Measurements from ENCODE around the gene CHRND.

The CHRND gene

GRCh38 chr2:232490221-232491138 is 35.5 kb upstream of the CHRND start:
- TF ChIP-seq CEBPB (IDR thresholded peaks at IDR 0.05) (no peak), RAD21 (IDR thresholded peaks at IDR 0.05; ENCODE audit: low read depth) (no peak), YY1 (IDR thresholded peaks at IDR 0.05; ENCODE audit: low read depth) (no peak), NFIC (IDR thresholded peaks at IDR 0.05) (no peak), REST (IDR thresholded peaks at IDR 0.05; ENCODE audit: low read depth) (no peak), USF1 (IDR thresholded peaks at IDR 0.05) (no peak), TAF1 (IDR thresholded peaks at IDR 0.05; ENCODE audit: low read depth) (no peak), TEAD4 (IDR thresholded peaks at IDR 0.05) (no peak), CREB1 (IDR thresholded peaks at IDR 0.05; ENCODE audit: low read depth) (no peak), MAX (IDR thresholded peaks at IDR 0.05) (no peak)

GRCh38 chr2:232491139-232491780 is 34.7 kb upstream of the CHRND start:
- no peak for TF ChIP-seq REST (IDR thresholded peaks at IDR 0.05; ENCODE audit: low read depth)
- TF ChIP-seq RAD21 (IDR thresholded peaks at IDR 0.05; ENCODE audit: low read depth), result no peak
- TF ChIP-seq ZBTB7A (IDR thresholded peaks at IDR 0.05; ENCODE audit: low read depth), result no peak
- no peak for TF ChIP-seq CEBPB (IDR thresholded peaks at IDR 0.05)

- peak; percentile 30; the same call in 1 of the 2 replicates for TF ChIP-seq MAX (IDR thresholded peaks at IDR 0.05)
- peak; percentile 73; the same call in 1 of the 2 replicates for TF ChIP-seq NFIC (IDR thresholded peaks at IDR 0.05)
- no peak for TF ChIP-seq EP300 (IDR thresholded peaks at IDR 0.05; ENCODE audit: borderline replicate concordance)
- peak; percentile 41; the same call in 1 of the 2 replicates for TF ChIP-seq TCF12 (IDR thresholded peaks at IDR 0.05; ENCODE audit: low read depth)
Observed at GRCh38 chr2:232492236-232492848, 33.6 kb upstream of the CHRND start.

- no peak for TF ChIP-seq USF1 (IDR thresholded peaks at IDR 0.05)
- no peak for TF ChIP-seq TEAD4 (IDR thresholded peaks at IDR 0.05)
- no peak for TF ChIP-seq EGR1 (IDR thresholded peaks at IDR 0.05)
- no peak for TF ChIP-seq TCF12 (IDR thresholded peaks at IDR 0.05; ENCODE audit: low read depth)
- no peak for TF ChIP-seq YY1 (IDR thresholded peaks at IDR 0.05; ENCODE audit: low read depth)
- TF ChIP-seq NFIC (IDR thresholded peaks at IDR 0.05), result no peak
- no peak for TF ChIP-seq RAD21 (IDR thresholded peaks at IDR 0.05; ENCODE audit: low read depth)
- TF ChIP-seq TAF1 (IDR thresholded peaks at IDR 0.05; ENCODE audit: low read depth), result no peak
- TF ChIP-seq ZBTB7A (IDR thresholded peaks at IDR 0.05; ENCODE audit: low read depth), result no peak
- no peak for TF ChIP-seq EP300 (IDR thresholded peaks at IDR 0.05; ENCODE audit: borderline replicate concordance)
- TF ChIP-seq FOXM1 (IDR thresholded peaks at IDR 0.05; ENCODE audit: borderline replicate concordance, low read depth), result no peak
- no peak for TF ChIP-seq REST (IDR thresholded peaks at IDR 0.05; ENCODE audit: low read depth)
- TF ChIP-seq CEBPB (IDR thresholded peaks at IDR 0.05), result no peak
- TF ChIP-seq CREB1 (IDR thresholded peaks at IDR 0.05; ENCODE audit: low read depth), result no peak
- no peak for TF ChIP-seq MAX (IDR thresholded peaks at IDR 0.05)
Observed at GRCh38 chr2:232492963-232493700, 32.8 kb upstream of the CHRND start.
